Activated CD8-positive, alpha-beta T cell treated with anti-CD3 and anti-CD28 coated beads, Interleukin-2, amount 10 ng/mL, durations not matched to agents 7 days and 5 days (primary cell): ENCODE results near the gene AATK. TPM values are rescaled to one million over a fixed set of nuclear protein-coding genes. Genes with fewer than 3 reads are reported as not detected.

Experiments
- ATAC-seq: fragments of 150-1000 bp; cut with Tn5 transposase; one replicate; pipeline ENCODE4 v1.10.0; 2021; ENCODE audit warnings: moderate library complexity
- CTCF ChIA-PET: fragments of 350-600 bp; sonication (Branson Sonifier 250); formaldehyde crosslinking; loops from one replicate; lab custom pipeline; 2021; ENCODE audit warnings: antibody characterized with exemption; lab: Charles Lee
- POLR2A ChIA-PET: fragments of 350-600 bp; sonication (Branson Sonifier 250); formaldehyde crosslinking; loops from one replicate; lab custom pipeline; 2021; ENCODE audit warnings: antibody characterized with exemption; lab: Charles Lee
- DNase-seq: peaks from one replicate; pipeline ENCODE4 v3.0.0-alpha.2; 2020
- H3K27ac Mint-ChIP-seq: one replicate; pipeline ENCODE4 v1.8.0; 2021; ENCODE audit warnings: mild to moderate bottlenecking, mixed read lengths
- H3K27me3 Mint-ChIP-seq: one replicate; pipeline ENCODE4 v1.8.0; 2021; ENCODE audit warnings: low read depth, mixed read lengths
- H3K36me3 Mint-ChIP-seq: one replicate; pipeline ENCODE4 v1.8.0; 2021; ENCODE audit warnings: low read depth, mixed read lengths
- H3K4me1 Mint-ChIP-seq: one replicate; pipeline ENCODE4 v1.8.0; 2021; ENCODE audit warnings: low read depth, mixed read lengths
- H3K4me3 Mint-ChIP-seq: one replicate; pipeline ENCODE4 v1.8.0; 2021; ENCODE audit warnings: mild to moderate bottlenecking, mixed read lengths
- H3K9me3 Mint-ChIP-seq: one replicate; pipeline ENCODE4 v1.8.0; 2022; ENCODE audit warnings: mixed read lengths; ENCODE audit not compliant: insufficient read depth
- total RNA-seq, 2 experiments: library from RNA; stranded (reverse); gene quantifications; one replicate each; pipeline ENCODE4 v1.2.3, GENCODE V29; 2021

Gene AATK, protein sequence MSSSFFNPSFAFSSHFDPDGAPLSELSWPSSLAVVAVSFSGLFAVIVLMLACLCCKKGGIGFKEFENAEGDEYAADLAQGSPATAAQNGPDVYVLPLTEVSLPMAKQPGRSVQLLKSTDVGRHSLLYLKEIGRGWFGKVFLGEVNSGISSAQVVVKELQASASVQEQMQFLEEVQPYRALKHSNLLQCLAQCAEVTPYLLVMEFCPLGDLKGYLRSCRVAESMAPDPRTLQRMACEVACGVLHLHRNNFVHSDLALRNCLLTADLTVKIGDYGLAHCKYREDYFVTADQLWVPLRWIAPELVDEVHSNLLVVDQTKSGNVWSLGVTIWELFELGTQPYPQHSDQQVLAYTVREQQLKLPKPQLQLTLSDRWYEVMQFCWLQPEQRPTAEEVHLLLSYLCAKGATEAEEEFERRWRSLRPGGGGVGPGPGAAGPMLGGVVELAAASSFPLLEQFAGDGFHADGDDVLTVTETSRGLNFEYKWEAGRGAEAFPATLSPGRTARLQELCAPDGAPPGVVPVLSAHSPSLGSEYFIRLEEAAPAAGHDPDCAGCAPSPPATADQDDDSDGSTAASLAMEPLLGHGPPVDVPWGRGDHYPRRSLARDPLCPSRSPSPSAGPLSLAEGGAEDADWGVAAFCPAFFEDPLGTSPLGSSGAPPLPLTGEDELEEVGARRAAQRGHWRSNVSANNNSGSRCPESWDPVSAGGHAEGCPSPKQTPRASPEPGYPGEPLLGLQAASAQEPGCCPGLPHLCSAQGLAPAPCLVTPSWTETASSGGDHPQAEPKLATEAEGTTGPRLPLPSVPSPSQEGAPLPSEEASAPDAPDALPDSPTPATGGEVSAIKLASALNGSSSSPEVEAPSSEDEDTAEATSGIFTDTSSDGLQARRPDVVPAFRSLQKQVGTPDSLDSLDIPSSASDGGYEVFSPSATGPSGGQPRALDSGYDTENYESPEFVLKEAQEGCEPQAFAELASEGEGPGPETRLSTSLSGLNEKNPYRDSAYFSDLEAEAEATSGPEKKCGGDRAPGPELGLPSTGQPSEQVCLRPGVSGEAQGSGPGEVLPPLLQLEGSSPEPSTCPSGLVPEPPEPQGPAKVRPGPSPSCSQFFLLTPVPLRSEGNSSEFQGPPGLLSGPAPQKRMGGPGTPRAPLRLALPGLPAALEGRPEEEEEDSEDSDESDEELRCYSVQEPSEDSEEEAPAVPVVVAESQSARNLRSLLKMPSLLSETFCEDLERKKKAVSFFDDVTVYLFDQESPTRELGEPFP (N-terminal part only)
- 1 to 10 TPM in 1 of 2 experiments, under 1 TPM in 1; 0.71 to 1.1 TPM for total RNA-seq

DNA sequence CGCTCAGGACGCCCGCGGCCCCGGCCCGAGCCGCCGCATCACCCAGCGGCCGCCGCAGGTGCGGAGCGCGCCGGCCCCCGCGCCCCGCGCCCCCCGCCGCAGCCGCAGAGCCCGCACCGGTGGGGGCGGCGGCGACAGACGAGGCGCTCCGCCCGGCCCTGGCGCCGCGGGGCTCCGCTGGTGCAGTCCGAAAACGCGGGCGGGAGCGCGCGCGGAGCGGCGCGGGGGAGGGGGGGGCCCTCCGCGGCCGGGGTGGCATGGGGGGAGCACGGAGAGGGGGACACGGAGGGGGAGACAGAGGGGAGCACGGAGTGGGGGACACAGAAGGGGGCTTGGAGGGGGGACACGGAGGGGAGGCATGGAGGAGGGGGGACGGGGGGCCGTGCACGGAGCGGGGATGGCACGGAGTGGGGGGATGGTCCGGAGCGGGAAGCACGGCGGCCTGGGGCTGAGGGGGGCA is at the start of gene AATK:
Gene AATK (minus strand): TSS at position 189 of the 460 bp plus-strand sequence. CDS start 229 bp downstream, outside the sequence.
- H3K27me3 Mint-ChIP-seq: peaks cover 7% of the 10 kb centered on the region
- no peak within 1 kb of the TSS for H3K4me3 Mint-ChIP-seq
- CTCF ChIA-PET: no interaction called here
- no peaks in the 10 kb centered on the region for H3K36me3 Mint-ChIP-seq
- POLR2A ChIA-PET: interaction anchor here (0.6 kb wide), 1 partner anchor 16 kb away, joined by 3 read pairs; no protein-coding TSS in a partner anchor
- no peaks in the 10 kb centered on the region for H3K4me1 Mint-ChIP-seq
- no peak within 1 kb of the TSS for H3K27ac Mint-ChIP-seq
- no peak for DNase-seq
- no peak for ATAC-seq
- H3K9me3 Mint-ChIP-seq: no peaks in the 10 kb centered on the region

- Mint-ChIP-seq H3K27ac (no peak overlapping the region), H3K36me3 (peaks cover under 1% of the 10 kb centered on the region), H3K9me3 (no peaks in the 10 kb centered on the region), H3K4me3 (no peak overlapping the region), H3K4me1 (no peaks in the 10 kb centered on the region), H3K27me3 (no peaks in the 10 kb centered on the region)
- no peak for ATAC-seq
- no peak for DNase-seq
- CTCF ChIA-PET: no interaction called here
- POLR2A ChIA-PET: no interaction called here
Measured at GRCh38 chr17:81213978-81214377, 48.0 kb upstream of the AATK start.

DNA sequence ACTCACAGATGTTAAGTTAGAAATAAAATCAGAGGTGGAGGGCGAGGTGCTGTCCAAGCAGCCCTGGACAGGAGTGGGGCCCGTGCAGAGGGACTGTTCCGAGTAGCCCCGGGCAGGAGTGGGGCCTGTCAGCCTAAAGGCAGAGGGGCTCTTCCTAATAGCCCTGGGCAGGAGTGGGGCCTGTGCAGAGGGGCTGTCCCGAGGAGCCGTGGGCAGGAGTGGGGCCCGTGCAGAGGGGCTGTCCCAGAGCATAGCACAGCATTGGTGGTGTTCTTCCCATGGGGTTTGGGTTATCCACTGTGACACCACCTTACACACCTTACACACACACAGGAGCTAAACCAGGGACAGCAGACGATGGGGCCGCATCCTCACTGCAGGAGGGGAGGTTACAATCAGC is 46.3 kb upstream of the AATK start:
- DNase-seq (no peak), ATAC-seq (no peak)
- no peaks in the 10 kb centered on the region for H3K36me3 Mint-ChIP-seq
- no peak overlapping the region for H3K27ac Mint-ChIP-seq
- H3K27me3 Mint-ChIP-seq: no peaks in the 10 kb centered on the region
- H3K9me3 Mint-ChIP-seq: no peaks in the 10 kb centered on the region
- H3K4me3 Mint-ChIP-seq: no peak overlapping the region
- CTCF ChIA-PET: no interaction called here
- no peaks in the 10 kb centered on the region for H3K4me1 Mint-ChIP-seq
- POLR2A ChIA-PET: interaction anchor here (0.5 kb wide), 1 partner anchor 23 kb away, joined by 3 read pairs; no protein-coding TSS in a partner anchor

- Mint-ChIP-seq H3K27me3 (no peaks in the 10 kb centered on the region), H3K9me3 (no peaks in the 10 kb centered on the region), H3K27ac (no peak overlapping the region), H3K4me3 (no peak overlapping the region), H3K4me1 (no peaks in the 10 kb centered on the region), H3K36me3 (no peaks in the 10 kb centered on the region)
- CTCF ChIA-PET: no interaction called here
- no peak for ATAC-seq
- POLR2A ChIA-PET: interaction anchor here (0.6 kb wide), 1 partner anchor 25 kb away, joined by 3 read pairs; no protein-coding TSS in a partner anchor
- DNase-seq: no peak
Measured at GRCh38 chr17:81210868-81211267, 44.8 kb upstream of the AATK start.

- no peak overlapping the region for H3K4me3 Mint-ChIP-seq
- H3K27me3 Mint-ChIP-seq: no peaks in the 10 kb centered on the region
- H3K9me3 Mint-ChIP-seq: no peaks in the 10 kb centered on the region
- ATAC-seq: no peak
- H3K27ac Mint-ChIP-seq: no peak overlapping the region
- POLR2A ChIA-PET: interaction anchor here (0.6 kb wide), 1 partner anchor 24 kb away, joined by 3 read pairs; no protein-coding TSS in a partner anchor
- DNase-seq: no peak
- no peaks in the 10 kb centered on the region for H3K4me1 Mint-ChIP-seq
- CTCF ChIA-PET: no interaction called here
- H3K36me3 Mint-ChIP-seq: no peaks in the 10 kb centered on the region
Measured at GRCh38 chr17:81210466-81210865, 44.4 kb upstream of the AATK start.

GRCh38 chr17:81209141-81209540 is 43.1 kb upstream of the AATK start:
- ChIA-PET CTCF (no interaction called here), POLR2A (no interaction called here)
- ATAC-seq (no peak), DNase-seq (no peak)
- H3K9me3 Mint-ChIP-seq: no peaks in the 10 kb centered on the region
- H3K4me3 Mint-ChIP-seq: no peak overlapping the region
- no peaks in the 10 kb centered on the region for H3K27me3 Mint-ChIP-seq
- no peaks in the 10 kb centered on the region for H3K4me1 Mint-ChIP-seq
- no peaks in the 10 kb centered on the region for H3K36me3 Mint-ChIP-seq
- no peak overlapping the region for H3K27ac Mint-ChIP-seq

GRCh38 chr17:81208651-81209050 is 42.6 kb upstream of the AATK start:
- ATAC-seq: no peak
- H3K27ac Mint-ChIP-seq: no peak overlapping the region

DNA sequence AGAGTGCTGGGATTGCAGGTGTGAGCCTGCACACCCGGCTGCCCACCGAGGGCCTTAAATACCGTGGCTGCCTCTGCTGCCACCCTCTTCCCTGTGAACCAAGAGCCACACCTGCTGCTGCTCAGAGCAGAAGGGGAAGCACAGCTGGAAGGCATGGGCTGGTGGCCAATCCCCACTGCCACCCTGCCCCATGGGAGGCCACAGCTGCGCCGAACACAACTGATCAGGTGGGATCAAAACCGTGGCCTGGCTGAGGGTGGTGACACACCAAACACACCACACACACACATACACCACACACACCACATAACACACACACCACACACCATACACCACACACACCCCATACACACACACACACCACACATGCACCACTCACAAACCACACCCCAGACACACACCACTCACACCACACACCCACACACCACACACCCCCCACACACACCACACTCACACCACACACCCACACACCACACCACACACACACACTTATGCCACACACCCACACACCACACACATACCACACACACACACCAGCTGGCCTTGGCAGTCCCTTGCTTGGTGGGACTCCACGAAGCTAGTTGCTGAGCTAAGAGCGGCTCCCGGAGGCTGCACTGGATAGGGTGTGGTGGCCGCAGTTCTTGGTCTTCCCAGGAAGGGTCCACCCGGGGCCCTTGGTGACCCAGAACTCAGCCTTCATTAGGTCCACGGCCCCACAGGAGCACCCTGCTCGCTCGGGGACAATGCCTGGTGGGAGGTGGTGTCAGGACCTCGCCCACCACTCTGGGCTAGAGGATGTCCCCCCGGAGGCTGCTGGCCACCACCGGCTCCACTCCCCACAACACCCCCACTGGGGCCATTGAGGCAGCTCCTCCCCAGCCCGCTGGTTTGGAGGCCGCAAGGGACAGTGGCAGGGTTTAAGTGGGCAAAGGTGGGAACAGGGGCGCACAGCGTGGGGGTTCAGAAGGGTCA is 41.9 kb upstream of the AATK start:
- no peak overlapping the region for H3K4me3 Mint-ChIP-seq
- H3K4me1 Mint-ChIP-seq: no peaks in the 10 kb centered on the region
- H3K27me3 Mint-ChIP-seq: no peaks in the 10 kb centered on the region
- CTCF ChIA-PET: no interaction called here
- ATAC-seq (peak; percentile 56), DNase-seq (no peak)
- POLR2A ChIA-PET: interaction anchor here (0.8 to 1.7 kb wide), 2 partner anchors 12 to 31 kb away, joined by 4 to 5 read pairs; partner anchors contain the start of genes NDUFAF8 and TEPSIN
- peak overlapping the region; percentile 70 for H3K27ac Mint-ChIP-seq
- H3K36me3 Mint-ChIP-seq: no peaks in the 10 kb centered on the region
- H3K9me3 Mint-ChIP-seq: no peaks in the 10 kb centered on the region

More at GRCh38 chr17:81208651-81209050, 42.6 kb upstream of the AATK start:
- Mint-ChIP-seq H3K27me3 (no peaks in the 10 kb centered on the region), H3K4me1 (no peaks in the 10 kb centered on the region), H3K36me3 (no peaks in the 10 kb centered on the region), H3K4me3 (no peak overlapping the region), H3K9me3 (no peaks in the 10 kb centered on the region)
- ChIA-PET CTCF (no interaction called here), POLR2A (no interaction called here)
- no peak for DNase-seq

DNA sequence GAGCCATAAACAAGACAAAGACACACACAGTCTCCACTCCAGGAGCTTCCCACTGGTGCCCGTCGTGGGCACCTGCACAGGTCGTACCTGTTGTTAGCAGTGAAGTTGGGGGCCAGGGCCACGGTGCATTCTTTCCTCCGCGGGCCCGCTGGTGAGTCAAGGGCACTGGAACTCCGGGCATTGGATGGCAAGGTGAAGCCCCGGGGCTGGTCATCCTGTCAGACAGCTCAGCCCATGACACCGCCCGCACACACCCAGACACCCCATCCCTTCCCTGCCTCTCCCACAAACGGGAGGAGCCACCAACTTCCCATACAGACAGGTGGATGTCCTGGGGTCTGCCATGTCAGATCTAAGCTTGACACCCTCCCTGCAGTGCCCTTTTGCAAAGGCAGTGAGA is 40.6 kb upstream of the AATK start:
- CTCF ChIA-PET: no interaction called here

DNA sequence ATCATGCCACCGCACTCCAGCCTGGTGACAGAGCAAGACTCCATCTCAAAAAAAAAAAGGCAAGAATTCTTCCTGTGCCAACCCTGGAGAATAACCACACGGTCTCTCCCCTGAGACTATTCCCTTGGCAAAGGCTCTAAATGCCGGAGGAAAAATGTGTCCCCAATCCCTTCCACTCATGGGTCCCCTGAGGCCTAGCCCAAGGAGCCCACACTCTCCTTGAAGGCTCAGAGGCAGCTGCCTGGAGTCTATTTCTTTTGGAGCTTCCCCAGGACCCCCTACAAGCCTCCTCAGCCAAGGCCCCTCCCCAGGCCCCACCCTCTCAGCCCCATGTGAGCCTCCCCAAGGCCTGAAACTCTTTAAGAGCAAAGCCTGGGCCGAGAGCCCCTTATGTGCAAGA is 40.1 kb upstream of the AATK start:
- Mint-ChIP-seq H3K4me1 (no peaks in the 10 kb centered on the region), H3K36me3 (no peaks in the 10 kb centered on the region), H3K4me3 (no peak overlapping the region), H3K27ac (no peak overlapping the region), H3K27me3 (no peaks in the 10 kb centered on the region), H3K9me3 (no peaks in the 10 kb centered on the region)
- DNase-seq: no peak
- ChIA-PET POLR2A (no interaction called here), CTCF (no interaction called here)
- no peak for ATAC-seq

More for the DNA sequence above, 40.6 kb upstream of the AATK start:
- DNase-seq: no peak
- POLR2A ChIA-PET: interaction anchor here (1.7 kb wide), 1 partner anchor 33 kb away, joined by 5 read pairs; the partner anchor contains the start of genes NDUFAF8 and TEPSIN
- Mint-ChIP-seq H3K4me1 (no peaks in the 10 kb centered on the region), H3K27ac (no peak overlapping the region), H3K36me3 (no peaks in the 10 kb centered on the region), H3K27me3 (no peaks in the 10 kb centered on the region), H3K9me3 (no peaks in the 10 kb centered on the region), H3K4me3 (no peak overlapping the region)
- no peak for ATAC-seq
